RWPE1 (cell line): Measurements from ENCODE around the gene PTGIR.

ENCODE experiments used
- CTCF ChIA-PET: fragments of 350-600 bp; sonication (Branson Sonifier 250); formaldehyde crosslinking; extraction: SDS; loops from one replicate; lab custom pipeline; 2021; lab: Yijun Ruan, JAX
- POLR2A ChIA-PET: fragments of 400-600 bp; formaldehyde crosslinking; extraction: SDS; loops from one replicate; lab custom pipeline; 2020; ENCODE audit warnings: antibody characterized with exemption; ENCODE audit not compliant: low non-redundant PET; lab: Yijun Ruan, JAX
- DNase-seq: peaks from one replicate; pipeline ENCODE4 v3.0.0; 2012; ENCODE audit warnings: low spot score
- H3K27ac ChIP-seq: fragments of 450-650 bp; 2 replicates; pipeline ENCODE4 v1.5.1; 2017
- TF ChIP-seq, protein P1 (sequence below): fragments of 450-650 bp; conservative IDR thresholded peaks from 2 replicates; pipeline ENCODE4 v1.5.1; 2017; ENCODE audit warnings: low read depth, mild to moderate bottlenecking

Gene PTGIR

GRCh38 chr19:46626446-46626845, 1.6 kb upstream of the PTGIR start:
- TF ChIP-seq, protein P1, sequence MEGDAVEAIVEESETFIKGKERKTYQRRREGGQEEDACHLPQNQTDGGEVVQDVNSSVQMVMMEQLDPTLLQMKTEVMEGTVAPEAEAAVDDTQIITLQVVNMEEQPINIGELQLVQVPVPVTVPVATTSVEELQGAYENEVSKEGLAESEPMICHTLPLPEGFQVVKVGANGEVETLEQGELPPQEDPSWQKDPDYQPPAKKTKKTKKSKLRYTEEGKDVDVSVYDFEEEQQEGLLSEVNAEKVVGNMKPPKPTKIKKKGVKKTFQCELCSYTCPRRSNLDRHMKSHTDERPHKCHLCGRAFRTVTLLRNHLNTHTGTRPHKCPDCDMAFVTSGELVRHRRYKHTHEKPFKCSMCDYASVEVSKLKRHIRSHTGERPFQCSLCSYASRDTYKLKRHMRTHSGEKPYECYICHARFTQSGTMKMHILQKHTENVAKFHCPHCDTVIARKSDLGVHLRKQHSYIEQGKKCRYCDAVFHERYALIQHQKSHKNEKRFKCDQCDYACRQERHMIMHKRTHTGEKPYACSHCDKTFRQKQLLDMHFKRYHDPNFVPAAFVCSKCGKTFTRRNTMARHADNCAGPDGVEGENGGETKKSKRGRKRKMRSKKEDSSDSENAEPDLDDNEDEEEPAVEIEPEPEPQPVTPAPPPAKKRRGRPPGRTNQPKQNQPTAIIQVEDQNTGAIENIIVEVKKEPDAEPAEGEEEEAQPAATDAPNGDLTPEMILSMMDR: no peak
- no peak for DNase-seq
- H3K27ac ChIP-seq: no peak overlapping the region
- POLR2A ChIA-PET: interaction anchor here (0.6 kb wide), 1 partner anchor 39 kb away, joined by 7 read pairs; no protein-coding TSS in a partner anchor
- CTCF ChIA-PET: no interaction called here

DNA sequence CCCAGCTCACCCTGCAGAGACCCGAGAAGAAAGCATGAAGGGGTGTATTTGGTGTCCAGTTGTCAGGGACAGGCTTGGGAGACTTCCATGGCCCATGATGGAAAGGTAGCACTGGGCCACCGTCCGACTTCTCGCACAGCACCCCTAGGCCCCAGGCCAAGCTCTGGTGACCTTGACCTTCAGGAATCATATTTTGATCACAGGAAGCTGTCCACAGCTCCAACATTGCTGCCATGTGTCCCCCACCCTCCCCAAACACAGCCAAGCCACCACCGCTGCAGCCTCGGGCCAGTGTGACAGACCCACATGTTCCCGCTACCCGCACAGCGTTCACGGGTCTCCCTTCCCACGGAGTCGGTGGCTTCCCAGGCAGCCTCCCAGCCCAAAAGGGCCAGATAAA, 842 bp upstream of the PTGIR start:
- TF ChIP-seq, protein P1: no peak
- POLR2A ChIA-PET: interaction anchor here (0.6 kb wide), 1 partner anchor 40 kb away, joined by 7 read pairs; no protein-coding TSS in a partner anchor
- peak overlapping the region; percentile 52 for H3K27ac ChIP-seq
- DNase-seq: no peak
- CTCF ChIA-PET: interaction anchor here (0.7 to 1.2 kb wide), 2 partner anchors 12 to 18 kb away, joined by 4 read pairs; no protein-coding TSS in a partner anchor

- no peak for DNase-seq
- CTCF ChIA-PET: interaction anchor here (0.6 kb wide), 1 partner anchor 80 kb away, joined by 5 read pairs; no protein-coding TSS in a partner anchor
- POLR2A ChIA-PET: no interaction called here
- H3K27ac ChIP-seq: no peak overlapping the region
- TF ChIP-seq, protein P1: no peak
Measured at GRCh38 chr19:46623915-46624502, 880 bp downstream of the PTGIR start.

DNA sequence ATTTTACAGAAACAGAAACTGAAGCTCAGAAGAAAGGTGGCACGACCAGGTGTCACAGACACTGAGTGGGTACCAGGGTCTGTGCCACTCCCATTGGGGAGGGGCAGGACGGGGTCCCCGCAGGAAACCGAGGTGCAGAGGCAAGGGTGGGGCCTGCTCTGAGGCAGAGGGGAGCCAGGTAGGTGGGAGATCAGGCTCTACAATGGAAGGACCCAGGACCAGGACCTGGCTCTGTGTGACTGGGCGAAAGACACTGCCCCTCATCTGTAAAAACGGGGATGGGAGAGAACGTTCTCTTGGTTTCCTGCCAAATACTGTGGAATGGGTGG, 2.8 kb downstream of the PTGIR start:
- no peak overlapping the region for H3K27ac ChIP-seq
- DNase-seq: no peak
- TF ChIP-seq, protein P1: no peak
- CTCF ChIA-PET: interaction anchor here (0.6 to 1.0 kb wide), 2 partner anchors 8 to 98 kb away, joined by 3 to 5 read pairs; no protein-coding TSS in a partner anchor
- POLR2A ChIA-PET: no interaction called here

- H3K27ac ChIP-seq: no peak overlapping the region
- CTCF ChIA-PET: interaction anchor here (0.5 to 0.6 kb wide), 2 partner anchors 7 to 362 kb away, joined by 5 read pairs; no protein-coding TSS in a partner anchor
- DNase-seq: no peak
- POLR2A ChIA-PET: no interaction called here
- TF ChIP-seq, protein P1: no peak
Measured at GRCh38 chr19:46621191-46622117, 3.4 kb downstream of the PTGIR start.

- TF ChIP-seq, protein P1: no peak
- POLR2A ChIA-PET: interaction anchor here (0.6 kb wide), 1 partner anchor 32 kb away, joined by 4 read pairs; no protein-coding TSS in a partner anchor
- DNase-seq: no peak
- H3K27ac ChIP-seq: no peak overlapping the region
- CTCF ChIA-PET: no interaction called here
Measured at GRCh38 chr19:46620716-46621115, 4.2 kb downstream of the PTGIR start.
